Stimulated activated CD8-positive, alpha-beta memory T cell treated with anti-CD3 and anti-CD28 coated beads, Interleukin-15, amount 100 ng/mL, for 4 hours (primary cell): ENCODE results near the gene VCAM1.
"Not testable (repeated sequence)": the region's sequence is repeated elsewhere in the genome, so short reads cannot be mapped to it uniquely, and the experiment has no call there.

Experiments used
- DNase-seq, 2 donors: peaks; one replicate each; pipeline ENCODE4 v3.0.0-alpha.2; 2020; ENCODE audit warnings: low read depth in 2 of 2

Gene VCAM1

DNA sequence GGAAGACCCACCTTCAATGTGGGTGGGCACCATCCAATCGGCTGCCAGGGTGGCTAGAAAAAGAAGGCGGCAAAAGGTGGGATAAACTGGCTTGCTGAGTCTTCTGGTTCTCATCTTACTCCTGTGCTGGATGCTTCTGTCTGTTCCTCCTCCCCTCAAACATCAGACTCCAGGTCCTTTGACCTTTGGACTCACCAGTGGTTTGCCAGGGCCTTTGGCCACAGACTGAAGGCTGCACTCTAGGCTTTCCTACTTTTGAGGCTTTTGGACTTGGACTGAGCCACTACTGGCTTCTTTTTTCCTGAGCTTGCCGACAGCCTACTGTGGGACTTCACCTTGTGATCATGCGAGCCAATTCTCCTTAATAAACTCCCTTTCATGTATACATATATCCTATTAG, 55.9 kb downstream of the VCAM1 start:
- no peak for DNase-seq

- DNase-seq, result no peak
Observed at GRCh38 chr1:100778748-100779147, 59.2 kb downstream of the VCAM1 start.

DNA sequence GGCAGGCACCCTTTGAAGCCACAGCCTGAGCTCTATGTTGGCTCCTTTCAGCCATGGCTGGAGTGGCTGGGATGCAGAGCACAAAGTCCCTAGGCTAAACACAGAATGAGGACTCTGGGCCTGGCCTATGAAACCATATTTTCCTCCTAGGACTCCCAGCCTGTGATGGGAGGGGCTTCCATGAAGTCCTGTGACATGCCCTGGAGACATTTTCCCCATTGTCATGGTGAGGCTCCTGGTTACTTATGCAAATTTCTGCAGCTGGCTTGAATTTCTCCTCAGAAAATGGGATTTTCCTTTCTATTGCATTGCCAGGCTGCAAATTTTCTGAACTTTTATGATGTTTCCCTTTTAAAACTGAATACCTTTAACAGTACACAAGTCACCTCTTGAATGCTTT, 61.3 kb downstream of the VCAM1 start:
- no peak for DNase-seq

DNA sequence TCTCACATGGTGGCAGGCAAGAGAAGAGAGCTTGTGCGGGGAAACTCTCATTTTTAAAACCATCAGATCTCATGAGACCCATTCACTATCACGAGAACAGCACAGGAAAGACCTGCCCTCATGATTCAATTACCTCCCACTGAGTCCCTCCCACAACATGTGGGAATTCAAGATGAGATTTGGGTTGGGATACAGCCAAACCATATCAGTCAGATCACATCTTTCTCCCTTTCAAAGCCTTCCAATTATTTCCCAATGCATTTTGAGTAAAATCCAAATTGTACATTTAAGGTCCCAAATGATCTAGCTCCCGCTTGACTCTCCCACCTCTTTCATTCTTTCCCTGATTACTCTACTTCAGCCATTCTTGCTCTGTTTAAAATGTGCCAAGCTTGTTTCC, 62.2 kb downstream of the VCAM1 start:
- not testable (repeated sequence) for DNase-seq

DNA sequence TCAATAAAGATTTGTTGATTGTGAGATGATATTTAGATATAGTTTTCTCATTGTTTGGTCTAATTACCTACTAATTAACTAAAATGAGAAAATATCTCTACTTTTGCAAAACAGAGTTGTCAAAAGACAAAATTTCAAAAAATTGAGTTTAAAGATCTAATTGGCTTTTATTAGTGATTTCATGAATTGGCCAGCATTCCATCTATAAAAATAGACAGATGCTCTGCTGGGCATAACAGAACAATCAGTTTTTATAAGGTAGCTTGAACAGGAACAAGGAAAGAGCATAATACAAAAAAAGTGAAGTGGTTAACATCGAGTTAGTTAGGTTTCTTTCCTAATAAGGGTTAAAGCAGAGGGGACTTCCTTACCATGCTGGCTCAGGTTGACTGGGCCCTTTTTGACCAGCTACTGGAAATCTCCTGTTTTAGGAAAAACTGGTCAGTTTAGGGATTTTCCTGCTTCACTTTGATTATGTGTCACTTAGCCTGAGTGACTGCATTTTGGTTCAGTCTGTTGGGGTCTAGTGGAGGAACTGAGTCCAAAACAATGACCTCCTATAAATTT, 63.0 kb downstream of the VCAM1 start:
- DNase-seq, result no peak

DNA sequence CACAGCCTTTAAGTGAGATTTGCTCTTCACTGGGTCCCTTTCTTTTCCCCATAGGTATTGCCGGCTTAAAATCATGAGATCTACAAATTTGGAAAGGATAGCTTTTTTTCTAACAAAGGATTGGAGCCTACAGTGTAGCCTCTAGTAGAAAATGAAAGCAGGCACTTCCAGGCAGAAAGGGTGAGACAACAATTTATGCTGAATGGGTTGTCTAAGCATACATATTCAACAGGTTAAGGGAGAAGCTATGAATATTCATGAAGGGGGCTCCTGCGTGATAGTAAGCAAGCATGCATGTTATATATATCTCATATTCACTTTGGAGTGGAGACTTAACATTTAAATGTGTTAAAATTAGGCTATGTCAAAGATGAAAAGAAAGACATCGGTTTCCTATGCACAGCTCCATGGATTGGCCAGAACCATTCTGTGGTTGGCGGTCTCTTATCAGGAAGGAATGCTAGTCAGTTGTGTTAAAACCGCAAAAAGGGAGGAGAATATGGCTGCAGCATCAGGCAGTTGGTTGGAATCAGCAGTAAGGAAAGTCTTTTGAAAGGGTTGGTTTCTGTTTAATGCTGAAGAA, 66.0 kb downstream of the VCAM1 start:
- DNase-seq, result no peak

GRCh38 chr1:100786870-100787269, 67.3 kb downstream of the VCAM1 start:
- no peak for DNase-seq
